OCI-M2 (cell line): ENCODE results near the gene CRK.
"Not testable (repeated sequence)": the region's sequence is repeated elsewhere in the genome, so short reads cannot be mapped to it uniquely, and the experiment has no call there.

ENCODE experiments used
- DNase-seq: peaks from one replicate; lab custom pipeline; 2025; ENCODE audit not compliant: unreplicated experiment; lab: John Stamatoyannopoulos, UW

The CRK gene

DNA sequence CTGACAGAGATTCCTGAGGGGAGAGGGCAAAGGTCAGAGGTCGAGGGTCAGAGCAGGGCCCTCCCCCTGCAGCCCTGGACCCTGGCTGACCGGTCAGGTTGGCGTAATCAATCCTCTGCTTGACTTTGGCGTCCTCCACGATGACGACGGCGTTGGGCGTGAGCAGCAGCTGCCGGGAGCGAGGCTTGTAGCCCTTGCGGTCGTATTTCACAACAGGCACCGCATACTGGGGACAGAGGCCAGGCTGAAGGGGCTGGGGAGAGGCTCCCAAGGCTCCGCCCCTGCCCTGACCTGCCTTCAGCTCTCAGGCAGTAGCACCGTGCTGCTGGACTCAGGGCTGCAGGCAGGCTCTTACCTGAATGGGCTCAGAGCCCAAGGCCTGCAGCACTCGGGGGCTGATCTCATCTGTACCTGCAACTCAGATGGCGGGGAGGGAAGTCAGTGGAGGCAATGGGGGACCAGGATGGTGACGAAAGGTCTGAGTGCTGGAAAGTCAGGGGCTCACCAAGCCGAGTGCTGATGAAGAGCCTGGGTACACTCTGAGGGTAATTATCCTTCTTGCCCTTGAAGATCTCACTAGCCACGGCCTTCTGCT is 12.0 kb upstream of the CRK start:
- no peak for DNase-seq

DNA sequence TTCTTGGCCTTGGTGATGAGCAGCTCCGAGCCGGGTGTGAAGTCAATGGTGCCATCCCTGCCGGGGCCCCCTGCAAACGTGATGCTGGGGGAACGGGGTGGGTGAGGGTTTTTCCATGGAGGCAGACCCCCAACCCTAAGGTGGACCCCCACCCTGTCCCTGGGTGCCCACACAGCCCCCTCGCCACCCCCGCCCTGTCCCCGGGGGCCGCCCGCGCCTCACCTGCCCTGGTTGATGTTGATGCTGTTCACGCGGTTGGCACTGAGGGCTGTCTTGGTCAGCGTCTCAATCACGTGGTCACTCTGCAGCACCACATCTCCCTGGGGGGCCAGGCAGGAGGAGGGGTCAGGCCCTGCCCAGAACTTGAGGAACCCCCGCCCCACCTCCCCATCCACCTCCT is 11.2 kb upstream of the CRK start:
- no peak for DNase-seq

DNA sequence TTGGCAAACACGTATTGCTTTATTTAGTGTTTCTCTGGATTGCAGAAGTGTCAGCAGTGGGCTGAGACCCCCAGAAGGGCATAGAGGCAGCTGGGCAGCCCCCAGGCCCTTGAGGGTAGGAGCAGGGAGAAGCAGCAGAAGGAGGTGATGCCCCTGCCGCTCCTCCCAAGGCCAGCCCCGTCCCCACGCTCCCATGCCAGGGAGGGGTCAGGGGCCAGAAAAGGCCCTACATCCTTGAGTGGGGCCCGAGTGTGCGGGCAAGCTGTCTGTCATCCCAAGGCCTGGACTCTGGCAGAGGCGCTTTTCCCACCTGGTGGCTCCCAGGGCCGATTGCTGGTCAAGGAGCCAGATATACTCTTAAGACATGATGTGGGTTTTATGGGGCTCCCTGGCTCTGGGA is 8.2 kb upstream of the CRK start:
- DNase-seq: no peak

DNA sequence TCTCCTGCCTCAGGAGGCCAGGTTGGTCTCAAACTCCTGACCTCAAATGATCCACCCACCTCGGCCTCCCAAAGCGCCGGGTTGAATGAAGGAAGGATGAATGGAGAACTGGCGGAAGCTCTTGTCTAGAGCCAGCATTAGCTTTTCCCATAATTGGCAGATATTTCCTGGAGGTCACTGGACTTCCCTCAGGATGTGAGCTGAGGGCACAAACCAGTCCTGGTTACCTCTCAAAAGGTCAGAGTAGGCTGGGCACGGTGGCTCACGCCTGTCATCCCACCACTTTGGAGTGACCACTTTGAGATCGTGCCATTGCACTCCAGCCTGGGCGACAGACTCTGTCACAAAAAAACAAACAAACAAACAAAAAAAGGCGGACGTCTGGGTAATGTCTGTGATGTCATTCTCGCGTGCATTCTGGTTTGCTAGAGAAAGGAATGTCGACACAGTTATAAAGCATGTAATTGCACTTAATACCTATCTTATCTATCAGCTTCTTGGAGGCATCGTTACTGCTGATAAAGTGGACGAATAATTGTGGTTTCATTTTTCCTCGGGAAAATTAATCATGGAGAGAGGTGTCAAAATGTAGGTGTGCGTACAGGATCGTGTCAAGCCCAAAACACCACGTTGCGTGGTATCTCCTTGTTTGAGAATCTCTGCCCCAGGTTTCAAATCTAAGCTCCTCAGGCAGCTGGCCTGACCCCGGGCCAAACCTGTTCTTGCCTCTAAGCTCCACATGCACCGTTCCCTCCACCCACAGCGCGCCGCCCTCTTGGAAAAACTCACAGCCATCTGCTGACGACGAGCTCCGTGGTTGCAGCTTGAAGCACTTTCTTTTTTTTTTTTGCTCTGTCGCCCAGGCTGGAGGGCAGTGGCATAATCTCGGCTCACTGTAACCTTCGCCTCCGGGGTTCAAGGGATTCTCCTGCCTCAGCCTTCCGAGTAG is 6.4 kb upstream of the CRK start:
- DNase-seq: no peak

DNA sequence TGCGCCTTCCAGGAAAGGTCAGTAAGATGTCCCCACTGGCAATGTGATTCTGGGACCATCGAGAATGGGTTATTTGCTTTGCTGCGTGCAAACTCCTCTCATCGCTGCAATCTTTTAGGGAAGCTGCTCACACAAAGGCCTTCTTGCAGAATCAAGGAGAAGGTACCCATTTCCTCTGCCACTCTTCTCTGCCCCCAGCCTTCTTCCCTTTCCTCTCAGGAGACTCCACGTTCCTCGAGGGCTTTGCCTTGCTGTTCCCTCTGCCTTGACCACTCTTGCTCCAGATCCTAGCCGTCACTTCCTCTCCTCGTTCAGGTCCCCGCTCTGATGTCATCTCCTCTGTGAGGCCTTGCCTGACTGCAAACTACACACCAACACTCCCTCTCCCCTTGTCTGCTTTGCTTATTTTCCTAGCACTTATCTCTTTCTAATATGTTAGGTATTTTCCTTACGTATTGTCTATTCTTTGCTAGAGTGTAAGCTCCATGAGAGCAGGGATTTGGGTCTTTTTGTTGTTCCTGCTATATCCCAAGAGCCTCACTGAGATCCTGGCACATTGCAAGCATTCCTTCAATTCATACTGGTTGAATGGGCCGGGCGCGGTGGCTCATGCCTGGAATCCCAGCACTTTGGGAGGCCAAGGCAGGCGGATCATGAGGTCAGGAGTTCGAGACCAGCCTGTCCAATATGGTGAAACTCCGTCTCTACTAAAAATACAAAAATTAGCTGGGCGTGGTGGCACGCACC is 5.3 kb upstream of the CRK start:
- DNase-seq: no peak

DNA sequence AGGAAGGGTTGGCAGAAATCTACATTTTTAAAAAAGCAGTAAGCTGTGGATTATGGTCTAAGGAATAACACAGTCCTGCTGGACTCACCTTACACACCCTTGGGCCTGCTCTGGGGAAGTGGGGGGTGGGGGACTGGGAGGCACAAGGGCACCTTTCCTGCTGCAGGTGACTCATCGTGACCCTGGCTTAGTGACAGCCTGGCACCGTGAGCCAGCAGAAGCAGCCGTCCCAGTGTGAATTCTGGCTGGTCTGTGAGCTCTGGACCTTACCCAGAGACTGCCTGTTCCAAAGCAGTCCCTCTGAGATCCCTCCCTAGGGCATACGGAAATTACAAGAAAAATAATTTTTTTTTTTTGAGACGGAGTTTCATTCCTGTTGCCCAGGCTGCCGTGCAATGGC is 4.2 kb upstream of the CRK start:
- DNase-seq: no peak

DNA sequence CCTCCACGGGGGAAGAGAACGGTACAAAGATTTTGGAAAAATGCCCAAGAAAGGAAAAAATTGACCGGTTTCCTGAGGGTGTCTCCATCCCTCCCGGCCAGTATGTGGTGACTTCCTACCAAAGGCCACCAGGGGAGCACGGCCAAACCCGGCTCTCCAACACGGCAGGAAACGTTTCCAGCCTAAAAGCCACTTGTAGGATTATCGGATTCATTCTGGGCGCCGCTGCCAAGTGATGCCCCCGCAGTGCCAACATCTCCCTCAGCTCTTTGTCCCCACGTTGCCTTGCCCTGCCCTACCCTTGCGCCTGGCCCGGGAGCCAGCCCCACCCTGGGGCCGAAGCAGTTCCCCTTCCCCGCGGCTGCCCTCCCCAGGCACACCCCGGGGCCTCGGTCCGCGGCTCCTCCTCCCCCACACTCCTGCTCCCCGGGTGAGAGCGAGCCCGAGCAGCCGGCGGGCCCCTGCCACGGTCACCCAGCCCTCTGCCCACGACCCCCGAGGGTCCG is 688 bp downstream of the CRK start:
- DNase-seq: no peak

DNA sequence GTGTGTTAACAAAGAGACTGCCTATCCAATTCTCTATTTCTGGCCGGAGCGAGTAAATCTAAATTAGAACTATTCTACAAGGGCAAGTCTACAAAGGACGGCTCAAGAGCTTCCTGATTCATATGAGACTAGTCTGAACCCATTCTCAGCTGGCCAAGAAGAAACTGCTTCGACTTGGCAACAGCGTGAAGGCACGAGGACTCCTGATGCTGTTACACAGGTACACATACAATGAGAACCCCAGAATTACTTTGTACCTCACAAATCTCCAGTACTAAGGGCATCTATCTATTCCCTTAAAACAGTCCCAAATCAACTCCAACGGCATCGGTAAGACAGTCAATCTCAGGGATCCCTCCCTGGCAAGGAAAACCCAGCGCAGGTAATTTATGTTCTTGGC is 1.5 kb downstream of the CRK start:
- no peak for DNase-seq

DNA sequence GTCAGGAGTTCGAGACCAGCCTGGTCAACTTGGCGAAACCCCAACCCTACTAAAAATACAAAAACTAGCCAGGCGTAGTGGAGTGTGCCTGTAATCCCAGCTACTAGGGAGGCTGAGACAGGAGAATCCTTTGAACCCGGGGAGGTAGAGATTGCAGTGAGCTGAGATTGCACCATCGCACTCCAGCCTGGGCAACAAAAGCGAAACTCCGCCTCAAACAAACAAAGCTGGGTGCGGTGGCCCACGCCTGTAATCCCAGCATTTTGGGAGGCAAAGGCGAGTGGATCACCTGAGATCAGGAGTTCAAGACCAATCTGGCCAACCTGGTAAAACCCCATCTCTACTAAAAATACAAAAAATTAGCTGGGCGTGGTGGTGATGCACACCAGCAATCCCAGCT is 2.3 kb downstream of the CRK start:
- not testable (repeated sequence) for DNase-seq

DNA sequence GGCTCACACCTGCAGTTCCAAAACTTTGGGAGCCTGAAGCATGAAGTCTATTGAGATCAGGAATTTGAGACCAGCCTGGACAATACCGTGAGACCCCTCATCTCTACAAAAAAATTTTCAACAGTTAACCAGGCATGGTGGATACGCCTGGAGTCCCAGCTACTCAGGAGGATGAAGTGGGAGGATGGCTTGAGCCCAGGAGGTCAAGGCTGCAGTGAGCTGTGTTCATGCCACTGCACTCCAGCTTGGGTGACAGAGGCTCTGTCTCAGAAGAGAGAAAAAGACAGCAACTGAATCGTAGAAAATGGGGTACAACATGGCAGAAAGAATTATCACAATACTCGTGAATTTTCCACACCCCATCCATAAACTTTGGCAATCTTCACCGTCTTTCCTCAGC is 3.2 kb downstream of the CRK start:
- no peak for DNase-seq

DNA sequence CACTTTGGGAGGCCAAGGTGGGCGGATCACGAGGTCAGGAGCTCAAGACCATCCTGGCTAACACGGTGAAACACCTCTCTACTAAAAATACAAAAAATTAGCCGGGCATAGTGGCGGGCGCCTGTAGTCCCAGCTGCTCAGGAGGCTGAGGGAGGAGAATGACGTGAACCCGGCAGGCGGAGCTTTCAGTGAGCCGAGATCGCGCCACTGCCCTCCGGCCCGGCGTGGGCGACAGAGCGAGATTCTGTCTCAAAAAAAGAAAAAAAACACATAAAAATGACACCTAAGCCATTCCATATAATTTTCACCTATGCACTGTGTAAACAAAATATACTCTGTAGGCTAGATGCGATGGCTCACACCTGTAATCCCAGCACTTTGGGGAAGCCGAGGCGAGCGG is 5.8 kb downstream of the CRK start:
- DNase-seq: not testable (repeated sequence)

DNA sequence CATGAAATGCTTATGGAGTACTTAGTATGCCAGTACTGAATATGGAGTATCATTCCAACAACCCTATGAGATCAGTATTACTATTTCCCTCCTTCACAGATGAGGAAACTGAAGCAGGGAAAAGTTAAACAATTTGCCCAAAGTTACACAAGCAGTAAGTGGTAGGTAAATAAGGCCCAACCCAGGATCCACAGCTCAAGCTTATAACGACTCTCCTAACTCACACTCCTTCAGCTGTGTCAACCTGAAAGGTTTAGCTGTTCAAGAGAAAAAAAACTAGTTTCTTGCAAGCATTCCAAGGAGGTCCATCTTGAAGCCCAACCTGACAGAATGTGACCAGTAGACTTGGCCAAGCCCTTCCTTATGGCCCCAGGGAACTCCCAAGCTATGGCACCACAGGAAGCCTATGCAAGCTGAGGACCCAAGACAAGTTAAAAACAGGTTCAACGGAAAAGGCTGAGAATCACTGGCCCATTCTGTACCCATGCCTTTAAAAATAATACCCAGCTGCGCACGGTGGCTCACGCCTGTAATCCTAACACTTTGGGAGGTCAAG is 6.5 kb downstream of the CRK start:
- no peak for DNase-seq

DNA sequence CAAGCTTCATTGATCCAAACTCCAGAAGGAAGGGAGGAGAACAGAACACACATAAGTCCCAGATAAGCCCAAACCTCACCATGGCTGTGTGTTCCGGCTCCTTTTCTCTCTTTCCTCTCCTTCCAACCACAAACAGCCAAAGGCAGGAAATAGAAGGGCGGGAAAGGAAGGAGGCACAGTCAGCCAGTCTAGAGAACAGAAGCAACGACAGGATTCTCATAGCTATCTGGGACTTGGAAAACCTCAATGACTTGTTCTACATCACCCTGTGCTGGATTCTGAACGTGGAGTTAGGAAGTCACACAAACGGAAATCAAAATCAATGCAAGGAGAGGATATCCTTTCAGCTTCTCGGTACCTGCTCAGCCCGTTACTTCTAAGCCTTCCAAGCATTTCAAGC is 9.0 kb downstream of the CRK start:
- DNase-seq: no peak

DNA sequence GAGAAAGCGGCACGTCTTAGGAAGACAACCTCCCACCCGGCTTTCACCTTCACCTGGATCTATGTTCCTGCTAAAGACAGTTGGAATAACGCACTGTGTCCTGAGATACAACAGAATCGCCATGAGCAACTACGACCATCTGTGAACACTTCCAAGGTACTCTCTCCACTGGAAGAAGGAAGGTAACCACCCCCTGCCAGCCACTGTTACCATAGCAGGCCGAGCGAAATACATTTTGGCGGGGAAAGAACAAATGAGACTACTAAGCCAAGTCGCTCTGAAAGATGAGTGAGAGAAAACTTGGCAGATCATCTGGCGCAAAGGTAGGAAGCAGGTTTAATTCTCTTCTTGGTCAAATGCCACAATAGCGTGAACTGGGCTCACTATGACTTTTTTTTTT is 9.8 kb downstream of the CRK start:
- DNase-seq: no peak

DNA sequence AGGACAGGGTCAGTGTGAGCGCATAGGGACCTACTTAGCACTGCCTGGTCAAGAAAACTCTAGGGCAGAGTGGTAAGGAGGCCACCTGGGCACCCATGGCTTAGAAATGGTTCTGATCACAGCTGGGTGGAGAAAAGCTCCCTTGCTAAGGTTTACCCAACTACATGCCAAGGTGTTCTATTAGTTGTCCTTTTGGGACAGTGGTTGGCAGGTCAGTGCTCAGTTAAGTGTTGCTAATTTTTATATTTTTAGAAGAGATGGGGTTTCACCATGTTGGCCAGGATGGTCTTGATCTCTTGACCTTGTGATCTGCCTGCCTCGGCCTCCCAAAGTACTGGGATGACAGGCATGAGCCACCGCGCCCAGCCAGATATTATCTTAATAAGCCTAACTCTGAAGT is 10.3 kb downstream of the CRK start:
- not testable (repeated sequence) for DNase-seq

DNA sequence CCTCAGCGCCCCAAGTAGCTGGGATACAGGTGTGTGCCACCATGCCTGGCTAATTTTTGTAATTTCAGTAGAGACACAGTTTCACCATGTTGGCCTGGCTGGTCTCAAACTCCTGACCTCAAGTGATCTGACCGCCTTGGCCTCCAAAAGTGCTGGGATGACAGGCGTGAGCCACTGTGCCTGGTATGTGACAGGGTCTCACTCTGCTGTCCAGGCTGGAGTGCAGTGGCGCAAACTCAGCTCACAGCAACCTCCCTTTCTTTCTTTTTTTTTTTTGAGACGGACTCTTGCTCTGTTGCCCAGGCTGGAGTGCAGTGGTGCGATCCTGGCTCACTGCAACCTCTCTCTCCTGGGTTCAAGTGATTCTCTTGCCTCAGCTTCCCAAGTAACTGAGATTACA is 13.3 kb downstream of the CRK start:
- not testable (repeated sequence) for DNase-seq

DNA sequence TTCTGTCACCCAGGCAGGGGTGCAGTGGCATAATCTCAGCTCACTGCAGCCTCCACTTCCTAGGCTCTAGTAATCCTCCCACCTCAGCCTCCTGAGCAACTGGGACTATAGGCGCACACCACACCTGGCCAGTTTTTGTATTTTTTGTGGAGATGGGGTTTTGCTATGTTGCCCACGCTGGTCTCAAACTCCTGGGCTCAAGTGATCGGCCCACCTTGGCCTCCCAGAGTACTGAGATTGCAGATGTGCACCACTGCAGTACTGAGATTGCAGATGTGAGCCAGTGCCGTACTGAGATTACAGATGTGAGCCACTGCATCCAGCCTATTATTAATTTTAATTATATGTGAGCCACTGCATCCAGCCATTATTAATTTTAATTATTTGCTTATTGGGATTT is 13.8 kb downstream of the CRK start:
- DNase-seq: no peak

DNA sequence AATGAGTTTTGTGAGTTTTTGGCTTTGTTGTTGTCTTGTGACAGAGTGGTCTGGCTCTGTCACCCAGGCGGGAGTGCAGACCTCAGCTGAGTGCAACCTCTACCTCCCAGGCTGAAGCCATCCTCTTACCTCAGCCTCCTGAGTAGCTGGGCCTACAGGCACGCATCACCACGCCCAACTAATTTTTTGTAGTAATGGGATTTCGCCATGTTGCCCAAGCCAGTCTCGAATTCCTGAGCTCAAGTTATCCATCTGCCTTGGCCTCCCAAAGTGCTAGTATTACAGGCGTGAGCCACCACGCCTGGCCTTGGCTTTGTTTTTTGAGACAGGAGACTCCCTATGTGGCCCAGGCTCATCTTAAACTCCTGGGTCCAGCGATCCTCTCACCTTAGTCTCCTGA is 15.1 kb downstream of the CRK start:
- no peak for DNase-seq

DNA sequence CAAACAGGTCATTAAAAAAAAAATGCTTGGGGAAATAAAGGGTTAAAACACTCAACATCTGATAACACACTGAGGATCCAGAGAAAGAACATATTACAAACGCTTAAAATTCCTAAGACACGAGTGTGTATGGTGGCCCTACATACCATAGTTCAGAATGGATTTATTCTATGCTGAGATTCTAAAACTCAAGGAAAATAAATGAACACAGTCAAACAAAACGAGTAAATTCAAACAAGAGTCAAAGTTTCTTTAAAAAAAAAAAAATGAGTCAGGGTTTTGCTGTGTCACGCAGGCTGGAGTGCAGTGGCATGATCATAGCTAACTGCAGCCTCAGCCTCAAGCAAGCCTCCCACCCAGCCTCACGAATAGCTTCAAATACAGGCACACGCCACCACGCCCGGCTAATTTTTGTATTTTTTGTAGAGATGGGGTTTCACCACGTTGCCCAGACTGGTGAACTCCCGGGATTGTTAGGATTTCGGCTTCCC is 17.4 kb downstream of the CRK start:
- no peak for DNase-seq

DNA sequence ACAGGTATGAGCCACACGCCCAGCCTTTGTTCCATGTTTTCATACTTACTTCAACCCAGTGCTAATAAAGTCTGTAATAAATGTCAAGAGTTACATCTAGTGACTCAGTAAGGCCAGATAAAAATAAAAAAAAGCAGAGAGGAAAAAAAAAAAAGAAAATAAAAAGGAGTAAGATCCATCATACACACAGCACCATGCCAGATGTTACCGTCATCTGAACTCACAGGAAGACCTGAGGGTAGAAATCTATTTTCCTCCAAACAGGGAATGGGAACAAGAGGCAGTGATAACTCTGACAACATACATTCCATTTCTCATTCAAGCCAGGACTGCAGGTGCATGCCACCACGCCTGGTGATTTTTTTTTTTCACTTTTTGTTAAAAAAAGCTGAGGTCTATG is 20.7 kb downstream of the CRK start:
- no peak for DNase-seq

DNA sequence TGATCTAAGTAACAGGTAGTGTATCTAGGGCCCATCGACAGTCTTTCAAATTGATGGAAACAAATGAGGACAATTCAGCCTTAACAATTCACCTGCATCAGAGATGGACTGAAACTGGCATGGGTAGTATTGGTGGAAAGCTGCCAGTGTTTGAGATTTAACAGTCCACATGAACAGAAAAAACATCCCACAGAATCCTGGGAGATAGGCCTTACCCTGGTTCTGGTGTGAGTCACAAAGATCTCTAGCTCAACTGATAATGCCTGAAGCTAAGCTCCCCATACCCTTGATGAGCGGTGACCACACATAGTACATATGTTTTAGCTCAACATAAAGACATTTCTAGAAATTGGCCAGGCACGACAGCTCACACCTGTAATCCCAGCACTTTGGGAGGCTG is 21.9 kb downstream of the CRK start:
- DNase-seq: no peak
